HepG2 (cell line): Measurements from ENCODE around the gene PIEZO2. TPM values are rescaled to one million over a fixed set of nuclear protein-coding genes. Genes with fewer than 3 reads are reported as not detected.

Source experiments
- ADNP ChIP-seq: sonication (generic); formaldehyde crosslinking; IDR thresholded peaks from 2 replicates; pipeline ENCODE4 v1.4.0; 2020; ENCODE audit warnings: missing genetic modification reagents
- ESRRA ChIP-seq: sonication (generic); formaldehyde crosslinking; IDR thresholded peaks from 2 replicates; pipeline ENCODE4 v1.5.1; 2020; ENCODE audit warnings: mild to moderate bottlenecking, low read depth, missing genetic modification reagents
- HDAC1 ChIP-seq: sonication (generic); formaldehyde crosslinking; IDR thresholded peaks from 2 replicates; pipeline ENCODE4 v1.5.1; 2020; ENCODE audit warnings: mild to moderate bottlenecking, missing genetic modification reagents
- HNRNPUL1 ChIP-seq: fragments of 200-400 bp; formaldehyde crosslinking; IDR thresholded peaks from 2 replicates; pipeline ENCODE4 v1.6.1; 2017; ENCODE audit warnings: low read depth, mild to moderate bottlenecking, low read length, moderate library complexity
- ISX ChIP-seq: sonication (generic); formaldehyde crosslinking; conservative IDR thresholded peaks from 2 replicates; pipeline ENCODE4 v1.5.0; 2020; ENCODE audit warnings: missing genetic modification reagents
- KAT2B ChIP-seq: fragments of 150-350 bp; IDR thresholded peaks from 2 replicates; pipeline ENCODE4 v1.6.1; 2014; ENCODE audit warnings: low read depth, low read length, borderline replicate concordance
- NBN ChIP-seq: fragments of 450-650 bp; conservative IDR thresholded peaks from 2 replicates; pipeline ENCODE4 v1.6.1; 2017
- SAFB2 ChIP-seq: sonication (generic); formaldehyde crosslinking; IDR thresholded peaks from 2 replicates; pipeline ENCODE4 v1.5.1; 2020; ENCODE audit warnings: missing genetic modification reagents, low read depth, mild to moderate bottlenecking, borderline replicate concordance
- SYNCRIP ChIP-seq: fragments of 200-400 bp; formaldehyde crosslinking; IDR thresholded peaks from 2 replicates; pipeline ENCODE4 v1.6.1; 2018; ENCODE audit warnings: mild to moderate bottlenecking, low read depth, low read length; ENCODE audit not compliant: insufficient read depth
- TFE3 ChIP-seq: IDR thresholded peaks from 2 replicates; pipeline ENCODE4 v1.6.1; 2016
- ZMAT3 ChIP-seq: sonication (generic); formaldehyde crosslinking; conservative IDR thresholded peaks from 2 replicates; pipeline ENCODE4 v1.7.0; 2021; ENCODE audit warnings: missing genetic modification reagents
- ZNF569 ChIP-seq: sonication (generic); formaldehyde crosslinking; IDR thresholded peaks from 2 replicates; pipeline ENCODE4 v1.5.0; 2020; ENCODE audit warnings: mild to moderate bottlenecking, missing genetic modification reagents, moderate library complexity, borderline replicate concordance
- ZNF772 ChIP-seq: sonication (generic); formaldehyde crosslinking; IDR thresholded peaks from 2 replicates; pipeline ENCODE4 v1.5.0; 2020; ENCODE audit warnings: mild to moderate bottlenecking, missing genetic modification reagents
- ZNF781 ChIP-seq: sonication (generic); formaldehyde crosslinking; IDR thresholded peaks from 2 replicates; pipeline ENCODE4 v1.5.1; 2020; ENCODE audit warnings: borderline replicate concordance, mild to moderate bottlenecking, missing genetic modification reagents; ENCODE audit errors: not compliant biosample characterization
- ZNF784 ChIP-seq: sonication (generic); formaldehyde crosslinking; IDR thresholded peaks from 2 replicates; pipeline ENCODE4 v1.5.1; 2020; ENCODE audit warnings: missing genetic modification reagents, mild to moderate bottlenecking, borderline replicate concordance
- ZNF788 ChIP-seq: sonication (generic); formaldehyde crosslinking; IDR thresholded peaks from 2 replicates; pipeline ENCODE4 v1.5.0; 2020; ENCODE audit warnings: mild to moderate bottlenecking, missing genetic modification reagents, borderline replicate concordance
- polyA plus RNA-seq, 8 experiments: library from polyadenylated mRNA; depleted of rRNA in 3 of 8; stranded (reverse) in 7 of 8; unstranded in 1 of 8; fragments of >200 nt; fragmentation: Illumina TruSeq in 4 of 8; extraction: Trizol in 4 of 8; gene quantifications; 2 replicates each; pipeline versions ENCODE4 v1.2.1 to v1.2.3, GENCODE V29; 2011 to 2016; ENCODE audit warnings: low read depth in 4 of 8, missing spikeins in 1 of 8, mixed read lengths in 1 of 8; ENCODE audit not compliant: insufficient read depth in 1 of 8
- total RNA-seq, 5 experiments: library from RNA; depleted of rRNA; stranded (reverse); fragments of >200 nt; fragmentation: Illumina TruSeq; extraction: Trizol; gene quantifications; 2 replicates each; pipeline ENCODE4 v1.2.3, GENCODE V29; 2016; ENCODE audit warnings: low read depth in 1 of 5
- TF ChIP-seq, protein P1 (sequence below): sonication (generic); formaldehyde crosslinking; conservative IDR thresholded peaks from 2 replicates; pipeline ENCODE4 v1.8.0; 2022; ENCODE audit warnings: mild to moderate bottlenecking, moderate library complexity, missing genetic modification reagents
- TF ChIP-seq, protein P2 (sequence below): sonication (generic); formaldehyde crosslinking; IDR thresholded peaks from 2 replicates; pipeline ENCODE4 v1.4.0; 2020; ENCODE audit warnings: missing genetic modification reagents
- TF ChIP-seq, protein P3 (sequence below): sonication (generic); formaldehyde crosslinking; IDR thresholded peaks from 2 replicates; pipeline ENCODE4 v1.8.0; 2023; ENCODE audit warnings: mild to moderate bottlenecking, missing genetic modification reagents
- TF ChIP-seq, protein P4 (sequence below): fragments of 450-650 bp; IDR thresholded peaks from 2 replicates; pipeline ENCODE4 v1.6.1; 2016

PIEZO2 gene
- total and polyA plus RNA-seq, 2 of the 13 experiments (the other 11 are each of a cell fraction or from before 2014, with no cell fraction given): 15.2 to 27.2 TPM

DNA sequence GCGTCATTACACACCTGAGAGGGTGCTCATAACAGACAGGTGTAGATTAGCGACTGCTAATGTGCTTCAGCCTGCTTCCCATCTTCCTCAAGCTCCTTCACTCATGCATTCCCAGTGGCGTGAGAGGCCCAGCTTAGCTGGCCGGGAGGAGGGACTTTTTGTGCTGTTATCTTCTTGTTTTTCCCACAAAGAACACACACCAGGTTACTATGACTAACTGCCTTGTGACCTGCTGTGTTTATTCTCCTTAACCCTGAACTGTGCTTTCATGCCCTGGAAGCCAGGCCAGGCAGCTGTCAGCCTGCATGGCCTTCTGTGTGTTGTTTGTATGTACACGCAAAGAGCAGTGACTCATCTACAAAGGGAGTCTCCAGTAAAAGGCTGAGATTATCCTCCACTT, 143.8 kb downstream of the PIEZO2 start (continued):
- no peak for TF ChIP-seq KAT2B
- no peak for TF ChIP-seq ISX (CRISPR knock-in tag)
- peak; percentile 77; the same call in 1 of the 2 replicates for TF ChIP-seq ZNF788
- TF ChIP-seq TFE3 (CRISPR knock-in tag): peak; percentile 100
- TF ChIP-seq, protein P1, sequence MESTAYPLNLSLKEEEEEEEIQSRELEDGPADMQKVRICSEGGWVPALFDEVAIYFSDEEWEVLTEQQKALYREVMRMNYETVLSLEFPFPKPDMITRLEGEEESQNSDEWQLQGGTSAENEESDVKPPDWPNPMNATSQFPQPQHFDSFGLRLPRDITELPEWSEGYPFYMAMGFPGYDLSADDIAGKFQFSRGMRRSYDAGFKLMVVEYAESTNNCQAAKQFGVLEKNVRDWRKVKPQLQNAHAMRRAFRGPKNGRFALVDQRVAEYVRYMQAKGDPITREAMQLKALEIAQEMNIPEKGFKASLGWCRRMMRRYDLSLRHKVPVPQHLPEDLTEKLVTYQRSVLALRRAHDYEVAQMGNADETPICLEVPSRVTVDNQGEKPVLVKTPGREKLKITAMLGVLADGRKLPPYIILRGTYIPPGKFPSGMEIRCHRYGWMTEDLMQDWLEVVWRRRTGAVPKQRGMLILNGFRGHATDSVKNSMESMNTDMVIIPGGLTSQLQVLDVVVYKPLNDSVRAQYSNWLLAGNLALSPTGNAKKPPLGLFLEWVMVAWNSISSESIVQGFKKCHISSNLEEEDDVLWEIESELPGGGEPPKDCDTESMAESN: no peak
- TF ChIP-seq ZNF569 (CRISPR knock-in tag): no peak
- 0 out of 2 replicates have a peak, but pooled peaks have one; percentile 39 for TF ChIP-seq ZNF772 (CRISPR knock-in tag)
- TF ChIP-seq ESRRA (CRISPR knock-in tag): no peak
- TF ChIP-seq, protein P2, sequence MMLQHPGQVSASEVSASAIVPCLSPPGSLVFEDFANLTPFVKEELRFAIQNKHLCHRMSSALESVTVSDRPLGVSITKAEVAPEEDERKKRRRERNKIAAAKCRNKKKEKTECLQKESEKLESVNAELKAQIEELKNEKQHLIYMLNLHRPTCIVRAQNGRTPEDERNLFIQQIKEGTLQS (CRISPR knock-in tag): peak; percentile 94
- no peak for TF ChIP-seq HNRNPUL1
- TF ChIP-seq ADNP (CRISPR knock-in tag): no peak
- TF ChIP-seq, protein P3, sequence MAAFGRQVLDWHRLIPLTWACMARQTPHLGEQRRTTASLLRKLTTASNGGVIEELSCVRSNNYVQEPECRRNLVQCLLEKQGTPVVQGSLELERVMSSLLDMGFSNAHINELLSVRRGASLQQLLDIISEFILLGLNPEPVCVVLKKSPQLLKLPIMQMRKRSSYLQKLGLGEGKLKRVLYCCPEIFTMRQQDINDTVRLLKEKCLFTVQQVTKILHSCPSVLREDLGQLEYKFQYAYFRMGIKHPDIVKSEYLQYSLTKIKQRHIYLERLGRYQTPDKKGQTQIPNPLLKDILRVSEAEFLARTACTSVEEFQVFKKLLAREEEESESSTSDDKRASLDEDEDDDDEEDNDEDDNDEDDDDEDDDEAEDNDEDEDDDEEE (CRISPR knock-in tag): no peak
- TF ChIP-seq ZNF781: no peak
- TF ChIP-seq, protein P4, sequence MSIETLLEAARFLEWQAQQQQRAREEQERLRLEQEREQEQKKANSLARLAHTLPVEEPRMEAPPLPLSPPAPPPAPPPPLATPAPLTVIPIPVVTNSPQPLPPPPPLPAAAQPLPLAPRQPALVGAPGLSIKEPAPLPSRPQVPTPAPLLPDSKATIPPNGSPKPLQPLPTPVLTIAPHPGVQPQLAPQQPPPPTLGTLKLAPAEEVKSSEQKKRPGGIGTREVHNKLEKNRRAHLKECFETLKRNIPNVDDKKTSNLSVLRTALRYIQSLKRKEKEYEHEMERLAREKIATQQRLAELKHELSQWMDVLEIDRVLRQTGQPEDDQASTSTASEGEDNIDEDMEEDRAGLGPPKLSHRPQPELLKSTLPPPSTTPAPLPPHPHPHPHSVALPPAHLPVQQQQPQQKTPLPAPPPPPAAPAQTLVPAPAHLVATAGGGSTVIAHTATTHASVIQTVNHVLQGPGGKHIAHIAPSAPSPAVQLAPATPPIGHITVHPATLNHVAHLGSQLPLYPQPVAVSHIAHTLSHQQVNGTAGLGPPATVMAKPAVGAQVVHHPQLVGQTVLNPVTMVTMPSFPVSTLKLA: peak; percentile 72
- TF ChIP-seq NBN: no peak
- peak; percentile 87 for TF ChIP-seq HDAC1 (CRISPR knock-in tag)
- no peak; the same call in 1 of the 2 replicates for TF ChIP-seq SAFB2 (CRISPR knock-in tag)
- no peak for TF ChIP-seq ZNF784
- TF ChIP-seq ZMAT3 (CRISPR knock-in tag): no peak; the same call in 1 of the 2 replicates
- no peak for TF ChIP-seq SYNCRIP
